DOHH2 (cell line): ENCODE measurements around the gene SLC38A4.

ENCODE experiments used
- CTCF ChIP-seq: fragments of 200-600 bp; sonication (generic); IDR thresholded peaks from one replicate; pipeline ENCODE4 v1.5.1; 2014; ENCODE audit warnings: antibody characterized with exemption, mild to moderate bottlenecking, low read depth, low read length; ENCODE audit not compliant: poor library complexity, severe bottlenecking
- EZH2phosphoT487 ChIP-seq: fragments of 200-600 bp; sonication (generic); IDR thresholded peaks from 2 replicates; pipeline ENCODE4 v1.6.1; 2017; ENCODE audit warnings: borderline replicate concordance, mild to moderate bottlenecking, antibody characterized with exemption, low read length, moderate library complexity, mixed read lengths

- TF ChIP-seq CTCF (no peak), EZH2phosphoT487 (no peak)
These were observed 48.8 kb upstream of the SLC38A4 start for GRCh38 chr12:46874642-46875041.
